Neural progenitor cell (in vitro differentiated cells): ENCODE results near the gene CASP1.

Experiments
- CTCF ChIP-seq: fragments of 200-600 bp; sonication (generic); IDR thresholded peaks from 2 replicates; pipeline ENCODE4 v1.5.1; 2017; ENCODE audit warnings: antibody characterized with exemption, mild to moderate bottlenecking
- EZH2 ChIP-seq: fragments of 200-600 bp; sonication (generic); IDR thresholded peaks from 2 replicates; pipeline ENCODE4 v1.6.1; 2017; ENCODE audit warnings: antibody characterized with exemption, mild to moderate bottlenecking, moderate library complexity
- EZH2phosphoT487 ChIP-seq: fragments of 200-600 bp; sonication (generic); IDR thresholded peaks from 2 replicates; pipeline ENCODE4 v1.6.1; 2017; ENCODE audit warnings: antibody characterized with exemption

GRCh38 chr11:105003151-105003550, 31.8 kb downstream of the CASP1 start:
- TF ChIP-seq EZH2phosphoT487, result no peak
- no peak for TF ChIP-seq CTCF
- TF ChIP-seq EZH2, result no peak
